C4-2B (cell line): ENCODE data around the gene DNAJA1.
"Not testable (repeated sequence)": the region's sequence is repeated elsewhere in the genome, so short reads cannot be mapped to it uniquely, and the experiment has no call there.

Source experiments
- H3K27ac ChIP-seq: fragments of 450-650 bp; 2 replicates; pipeline ENCODE4 v1.5.1; 2017
- CTCF ChIP-seq: fragments of 450-650 bp; conservative IDR thresholded peaks from 2 replicates; pipeline ENCODE4 v1.5.1; 2017; ENCODE audit warnings: mild to moderate bottlenecking
- ZFX ChIP-seq: fragments of 450-650 bp; IDR thresholded peaks from 2 replicates; pipeline ENCODE4 v1.6.1; 2017

The DNAJA1 gene

GRCh38 chr9:33068991-33069390 lies 43.9 kb downstream of the DNAJA1 start:
- H3K27ac ChIP-seq = 0 out of 2 replicates have a peak overlapping the region, but pooled peaks have one; percentile 18
- TF ChIP-seq CTCF (no peak), ZFX (no peak)

- TF ChIP-seq CTCF (no peak), ZFX (peak; percentile 94)
- peak within 1 kb of the TSS; percentile 81 for H3K27ac ChIP-seq
These were observed 51.3 kb downstream of the DNAJA1 start, which contains the start of gene SMU1 for GRCh38 chr9:33076046-33077004. Gene SMU1 (minus strand): TSS chr9:33076674. CDS start chr9:33076608, 66 bp downstream.

- H3K27ac ChIP-seq = no peak overlapping the region
- no peak for TF ChIP-seq ZFX
- no peak for TF ChIP-seq CTCF
These were observed 55.5 kb downstream of the DNAJA1 start for GRCh38 chr9:33080534-33080933.

GRCh38 chr9:33081128-33081851 lies 56.2 kb downstream of the DNAJA1 start:
- H3K27ac ChIP-seq = no peak overlapping the region
- TF ChIP-seq CTCF (peak; percentile 86), ZFX (no peak)

- H3K27ac ChIP-seq = no peak overlapping the region
- no peak for TF ChIP-seq ZFX
- no peak for TF ChIP-seq CTCF
These were observed 57.1 kb downstream of the DNAJA1 start for GRCh38 chr9:33082128-33082527.

GRCh38 chr9:33082538-33083326 lies 57.7 kb downstream of the DNAJA1 start:
- H3K27ac ChIP-seq = no peak overlapping the region
- TF ChIP-seq CTCF = no peak
- TF ChIP-seq ZFX = no peak

- H3K27ac ChIP-seq = not testable (repeated sequence)
These were observed 60.6 kb downstream of the DNAJA1 start for GRCh38 chr9:33085672-33086071.
